Vagina (tissue), 2 donors: Measurements from ENCODE around the gene VIPR2. TPM values are rescaled to one million over a fixed set of nuclear protein-coding genes. Genes with fewer than 3 reads are reported as not detected.

Experiments used
- DNase-seq, 2 donors: peaks; one replicate each; pipeline ENCODE4 v3.0.0-alpha.2; 2017; ENCODE audit errors: extremely low spot score in 2 of 2
- H3K27ac ChIP-seq: fragments of 200-600 bp; sonication (generic); one replicate; pipeline ENCODE4 v1.5.1; 2019
- H3K27me3 ChIP-seq: fragments of 200-600 bp; sonication (generic); one replicate; pipeline ENCODE4 v1.5.1; 2019
- H3K36me3 ChIP-seq, 2 donors: fragments of 200-600 bp; sonication (generic); one replicate each; pipeline ENCODE4 v1.5.1; 2017 to 2019
- H3K4me1 ChIP-seq: fragments of 200-600 bp; sonication (generic); one replicate; pipeline ENCODE4 v1.5.1; 2019
- H3K4me3 ChIP-seq, 2 donors: fragments of 200-600 bp; sonication (generic); 1 replicate in 1 of 2; 2 replicates in 1 of 2; pipeline ENCODE4 v1.5.1; 2016 to 2019
- H3K9me3 ChIP-seq: fragments of 200-600 bp; sonication (generic); one replicate; pipeline ENCODE4 v1.5.1; 2019
- POLR2A ChIP-seq, 2 donors: fragments of 450-650 bp; IDR thresholded peaks; one replicate each; pipeline ENCODE4 v1.6.1; 2017; ENCODE audit warnings: antibody characterized with exemption in 2 of 2, mild to moderate bottlenecking in 2 of 2, moderate library complexity in 2 of 2
- POLR2AphosphoS5 ChIP-seq, 2 donors: sonication (generic); formaldehyde crosslinking; IDR thresholded peaks; one replicate each; pipeline ENCODE4 v1.9.0; 2017; ENCODE audit warnings: antibody characterized with exemption in 2 of 2, mild to moderate bottlenecking in 2 of 2, low read depth in 1 of 2; ENCODE audit not compliant: insufficient read depth in 1 of 2
- intact Hi-C: fragments of 100-400 bp; cut with DNase I; formaldehyde crosslinking; loops from one replicate; pipeline ENCODE4 v1.15.1; 2023
- total RNA-seq: library from RNA; depleted of rRNA; stranded (reverse); fragments of >200 nt; gene quantifications from one replicate; pipeline ENCODE4 v1.2.3, GENCODE V29; 2016
- TF ChIP-seq, protein P1 (sequence below), 3 experiments: fragments of 450-650 bp in 2 of 3; fragments of 200-600 bp in 1 of 3; sonication (generic) in 1 of 3; IDR thresholded peaks; one replicate each; pipeline ENCODE4 v1.5.1; 2017 to 2019; ENCODE audit warnings: antibody characterized with exemption in 3 of 3, mild to moderate bottlenecking in 2 of 3, moderate library complexity in 2 of 3

Gene VIPR2
- total RNA-seq, 1 donor from 2014 or later = 11.3 TPM

- Histone ChIP-seq H3K36me3 (no peaks in the 10 kb centered on the region), H3K9me3 (no peaks in the 10 kb centered on the region), H3K4me1 (peaks cover 6% of the 10 kb centered on the region), H3K27ac (no peak overlapping the region), H3K4me3 (no peak overlapping the region), H3K27me3 (no peaks in the 10 kb centered on the region)
- DNase-seq = no peak
- TF ChIP-seq POLR2A (IDR thresholded peaks at IDR 0.05) (no peak), POLR2AphosphoS5 (IDR thresholded peaks at IDR 0.05; ENCODE audit: insufficient read depth in 1 of 2, low read depth in 1 of 2) (no peak)
- TF ChIP-seq, protein P1, sequence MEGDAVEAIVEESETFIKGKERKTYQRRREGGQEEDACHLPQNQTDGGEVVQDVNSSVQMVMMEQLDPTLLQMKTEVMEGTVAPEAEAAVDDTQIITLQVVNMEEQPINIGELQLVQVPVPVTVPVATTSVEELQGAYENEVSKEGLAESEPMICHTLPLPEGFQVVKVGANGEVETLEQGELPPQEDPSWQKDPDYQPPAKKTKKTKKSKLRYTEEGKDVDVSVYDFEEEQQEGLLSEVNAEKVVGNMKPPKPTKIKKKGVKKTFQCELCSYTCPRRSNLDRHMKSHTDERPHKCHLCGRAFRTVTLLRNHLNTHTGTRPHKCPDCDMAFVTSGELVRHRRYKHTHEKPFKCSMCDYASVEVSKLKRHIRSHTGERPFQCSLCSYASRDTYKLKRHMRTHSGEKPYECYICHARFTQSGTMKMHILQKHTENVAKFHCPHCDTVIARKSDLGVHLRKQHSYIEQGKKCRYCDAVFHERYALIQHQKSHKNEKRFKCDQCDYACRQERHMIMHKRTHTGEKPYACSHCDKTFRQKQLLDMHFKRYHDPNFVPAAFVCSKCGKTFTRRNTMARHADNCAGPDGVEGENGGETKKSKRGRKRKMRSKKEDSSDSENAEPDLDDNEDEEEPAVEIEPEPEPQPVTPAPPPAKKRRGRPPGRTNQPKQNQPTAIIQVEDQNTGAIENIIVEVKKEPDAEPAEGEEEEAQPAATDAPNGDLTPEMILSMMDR (IDR thresholded peaks at IDR 0.05) = no peak
- intact Hi-C loops = no loop called here
These were observed 122.3 kb downstream of the VIPR2 start for GRCh38 chr7:159022238-159022993.

GRCh38 chr7:159020987-159021386 lies 123.7 kb downstream of the VIPR2 start:
- no peak overlapping the region for H3K4me3 ChIP-seq
- H3K27me3 ChIP-seq = no peaks in the 10 kb centered on the region
- peaks cover 4% of the 10 kb centered on the region for H3K4me1 ChIP-seq
- TF ChIP-seq, protein P1 (IDR thresholded peaks at IDR 0.05) = no peak
- no peak for TF ChIP-seq POLR2A (IDR thresholded peaks at IDR 0.05)
- no peak for TF ChIP-seq POLR2AphosphoS5 (IDR thresholded peaks at IDR 0.05; ENCODE audit: insufficient read depth in 1 of 2, low read depth in 1 of 2)
- no peaks in the 10 kb centered on the region for H3K9me3 ChIP-seq
- no peaks in the 10 kb centered on the region for H3K36me3 ChIP-seq
- intact Hi-C loops = no loop called here
- H3K27ac ChIP-seq = no peak overlapping the region
- DNase-seq = no peak

- H3K4me3 ChIP-seq = no peak overlapping the region
- no peak for DNase-seq
- TF ChIP-seq POLR2AphosphoS5 (IDR thresholded peaks at IDR 0.05; ENCODE audit: insufficient read depth in 1 of 2, low read depth in 1 of 2) (no peak), POLR2A (IDR thresholded peaks at IDR 0.05) (no peak)
- TF ChIP-seq, protein P1 (IDR thresholded peaks at IDR 0.05) = no peak
- no peaks in the 10 kb centered on the region for H3K36me3 ChIP-seq
- H3K9me3 ChIP-seq = no peaks in the 10 kb centered on the region
- intact Hi-C loops = no loop called here
- no peak overlapping the region for H3K27ac ChIP-seq
- peaks cover 22% of the 10 kb centered on the region for H3K4me1 ChIP-seq
- H3K27me3 ChIP-seq = no peaks in the 10 kb centered on the region
These were observed 125.6 kb downstream of the VIPR2 start for GRCh38 chr7:159019111-159019510.

- no peaks in the 10 kb centered on the region for H3K9me3 ChIP-seq
- H3K4me3 ChIP-seq = no peak overlapping the region
- H3K36me3 ChIP-seq = no peaks in the 10 kb centered on the region
- peaks cover 32% of the 10 kb centered on the region for H3K4me1 ChIP-seq
- no peak for TF ChIP-seq POLR2A (IDR thresholded peaks at IDR 0.05)
- H3K27me3 ChIP-seq = no peaks in the 10 kb centered on the region
- no peak for DNase-seq
- intact Hi-C loops = no loop called here
- no peak overlapping the region for H3K27ac ChIP-seq
These were observed 126.9 kb downstream of the VIPR2 start for GRCh38 chr7:159017741-159018140.

GRCh38 chr7:159017210-159017609 lies 127.5 kb downstream of the VIPR2 start:
- Histone ChIP-seq H3K4me1 (peaks cover 38% of the 10 kb centered on the region), H3K27me3 (no peaks in the 10 kb centered on the region), H3K27ac (no peak overlapping the region), H3K4me3 (no peak overlapping the region), H3K9me3 (no peaks in the 10 kb centered on the region), H3K36me3 (no peaks in the 10 kb centered on the region)
- TF ChIP-seq POLR2AphosphoS5 (IDR thresholded peaks at IDR 0.05; ENCODE audit: insufficient read depth in 1 of 2, low read depth in 1 of 2) = no peak
- no peak for TF ChIP-seq POLR2A (IDR thresholded peaks at IDR 0.05)
- TF ChIP-seq, protein P1 (IDR thresholded peaks at IDR 0.05) = no peak
- no peak for DNase-seq
- intact Hi-C loops = no loop called here
